Motor neuron (in vitro differentiated cells): ENCODE measurements around the gene ZMIZ1. TPM values are rescaled to one million over a fixed set of nuclear protein-coding genes. Genes with fewer than 3 reads are reported as not detected.
A peak's percentile ranks its signal among the peaks of the same experiment; 100 is the strongest.

Experiments
- ATAC-seq, 8 experiments: fragments of 200-7000 bp; cut with Tn5 transposase; replicated peaks in 6 of 8; 2 replicates each; pipeline ENCODE4 v1.8.0; 2021; ENCODE audit warnings: mild to moderate bottlenecking in 8 of 8, moderate library complexity in 8 of 8
- H3K27ac ChIP-seq, 2 donors: fragments of 250-450 bp; sonication (Bioruptor Pico); 2 replicates each; pipeline ENCODE4 v1.9.0; 2021; ENCODE audit warnings: antibody characterized with exemption in 2 of 2, mild to moderate bottlenecking in 2 of 2, moderate library complexity in 1 of 2
- H3K4me1 ChIP-seq, 2 donors: fragments of 250-450 bp; sonication (Bioruptor Pico); replicated peaks in 1 of 2; 2 replicates each; pipeline ENCODE4 v1.6.1; 2021; ENCODE audit warnings: antibody characterized with exemption in 2 of 2, mild to moderate bottlenecking in 2 of 2, moderate library complexity in 1 of 2
- H3K4me3 ChIP-seq, 5 donors: fragments of 250-450 bp; sonication (Bioruptor Pico); 2 replicates each; pipeline ENCODE4 v1.9.0; 2021; ENCODE audit warnings: antibody characterized with exemption in 5 of 5, mild to moderate bottlenecking in 5 of 5, moderate library complexity in 4 of 5
- WGBS, 10 experiments: fragments of 450-650 bp; shearing (Covaris generic); methylation state at CpG; one replicate each; pipeline ENCODE4 v1.0.0; 2022; 5-methylcytosine and 5-hydroxymethylcytosine counted together
- in situ Hi-C, 9 experiments: fragments of 400-800 bp; cut with MboI; loops; one replicate each; pipeline ENCODE4 v1.15.0; 2021; ENCODE audit warnings: low sequenced_read_pairs in 9 of 9, low pct_unique_long_range_greater_than_20kb in 2 of 9; ENCODE audit not compliant: unreplicated experiment in 9 of 9
- total RNA-seq, 8 experiments: library from RNA; unstranded; fragments of 300-600 nt; gene quantifications; 2 replicates each; pipeline versions ENCODE4 v1.2.3 to v1.2.4, GENCODE V29; 2022

Gene ZMIZ1
- total RNA-seq, 8 experiments from 2014 or later: 15.8 to 79.9 (median 50.0) TPM

DNA sequence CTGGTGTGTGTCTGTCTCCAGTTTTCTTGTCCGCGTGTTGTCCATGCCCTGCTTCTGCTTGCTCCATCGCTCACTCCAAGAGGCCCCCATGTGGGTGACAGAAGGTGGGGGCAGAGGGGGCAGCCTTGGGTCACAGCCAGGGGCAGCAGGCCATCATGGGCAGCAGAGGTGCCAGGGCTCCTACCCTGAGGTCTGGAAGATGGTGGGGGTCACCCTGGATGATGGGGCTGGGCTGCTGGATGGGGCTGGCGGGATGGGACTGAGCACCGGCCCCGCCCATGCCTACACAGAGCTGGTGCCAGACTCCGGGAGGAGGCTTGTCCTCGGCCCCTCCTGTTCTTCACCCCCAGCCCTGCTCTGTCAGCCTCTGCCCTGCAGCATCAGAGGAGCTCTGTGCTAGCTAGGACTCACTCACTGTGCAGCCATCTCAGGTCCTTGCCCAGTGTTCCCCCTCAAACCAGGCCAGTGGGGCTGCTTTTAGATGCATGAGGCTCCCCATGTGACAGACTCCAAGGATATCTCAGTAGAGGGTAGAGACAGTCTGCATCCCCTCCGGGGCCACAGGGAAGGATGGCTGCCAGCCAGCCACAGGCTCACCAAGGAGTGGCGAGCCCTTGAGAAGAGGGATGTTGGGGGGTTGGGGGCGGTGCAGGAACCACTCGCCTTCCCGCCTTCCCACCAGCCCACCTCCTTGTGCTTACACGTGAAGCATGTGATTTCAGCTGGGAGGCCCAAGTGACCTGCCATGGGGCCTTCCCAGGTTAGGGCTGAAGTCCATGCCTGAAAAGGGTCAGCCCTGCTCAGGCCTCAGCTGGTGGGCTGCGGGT lies 243.0 kb downstream of the ZMIZ1 start:
- Histone ChIP-seq H3K4me3 (no peak overlapping the region), H3K4me1 (peaks cover 3% of the 10 kb centered on the region in 2 donors), H3K27ac (peak overlapping the region in 1 of 2 donors; percentile 61)
- peak; percentile 5 to 49 (median 27) for ATAC-seq
- 89 to 100% (median 95%) methylated on average over 1 to 9 of the region's 15 CpGs; no CpG with 5 or more reads in 6 of the 10 experiments for WGBS, 10 experiments
- in situ Hi-C loops: no loop called here

DNA sequence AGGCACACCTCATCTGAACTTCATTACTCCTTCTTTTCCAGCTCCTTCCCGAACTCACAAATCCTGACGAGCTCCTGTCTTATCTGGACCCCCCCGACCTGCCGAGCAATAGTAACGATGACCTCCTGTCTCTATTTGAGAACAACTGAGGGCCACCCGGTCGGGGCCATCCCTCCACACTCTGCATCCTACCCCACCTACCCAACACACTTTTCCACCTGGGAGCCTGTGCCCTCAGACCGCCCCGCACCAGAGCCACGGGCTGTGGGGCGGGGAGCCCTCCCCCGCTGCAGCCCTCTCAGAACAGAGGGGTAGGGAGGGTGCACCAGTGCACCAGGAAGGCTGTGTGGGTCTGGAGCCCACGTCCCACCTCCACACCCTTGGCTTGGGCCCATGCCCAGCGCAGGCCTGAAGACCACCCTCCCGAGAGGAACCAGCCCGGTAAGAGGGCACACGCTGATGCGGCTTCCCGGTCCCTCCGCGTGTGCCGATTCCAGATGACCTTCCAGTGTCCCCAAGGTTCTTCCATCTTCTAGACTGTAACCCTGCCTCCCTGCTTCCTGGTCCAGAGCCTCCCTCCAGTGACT lies 243.9 kb downstream of the ZMIZ1 start:
- ATAC-seq: no peak
- 100% methylated on average over 2 to 6 of the region's 22 CpGs; no CpG with 5 or more reads in 6 of the 10 experiments for WGBS, 10 experiments
- in situ Hi-C loops: no loop called here
- Histone ChIP-seq H3K27ac (no peak overlapping the region), H3K4me1 (peaks cover 12% of the 10 kb centered on the region in 2 donors), H3K4me3 (no peak overlapping the region)

DNA sequence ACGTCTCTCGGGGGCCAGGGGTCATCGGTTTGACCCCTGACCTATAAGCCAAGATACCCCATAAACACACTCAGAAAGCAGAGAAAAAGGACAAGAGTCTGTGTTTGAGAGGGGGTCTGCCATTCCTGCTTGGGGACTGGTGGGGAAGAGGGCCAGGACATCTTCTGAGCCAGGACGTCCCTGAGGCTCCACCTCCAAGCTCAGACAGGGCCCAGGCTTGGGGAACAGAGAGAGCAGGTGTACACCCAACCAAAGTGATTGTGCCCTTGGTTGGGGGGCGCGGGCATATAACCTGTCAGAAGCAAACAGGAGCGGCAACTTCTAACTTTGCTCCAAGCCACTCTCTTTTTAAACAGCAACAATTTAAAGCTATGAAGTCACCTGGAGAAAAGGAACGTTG lies 244.6 kb downstream of the ZMIZ1 start:
- Histone ChIP-seq H3K27ac (no peak overlapping the region), H3K4me3 (no peak overlapping the region), H3K4me1 (peaks cover 17 to 18% of the 10 kb centered on the region in 2 donors)
- 73 to 100% (median 96%) methylated on average over 1 to 4 of the region's 8 CpGs; no CpG with 5 or more reads in 4 of the 10 experiments for WGBS, 10 experiments
- ATAC-seq: no peak
- in situ Hi-C loops: no loop called here

DNA sequence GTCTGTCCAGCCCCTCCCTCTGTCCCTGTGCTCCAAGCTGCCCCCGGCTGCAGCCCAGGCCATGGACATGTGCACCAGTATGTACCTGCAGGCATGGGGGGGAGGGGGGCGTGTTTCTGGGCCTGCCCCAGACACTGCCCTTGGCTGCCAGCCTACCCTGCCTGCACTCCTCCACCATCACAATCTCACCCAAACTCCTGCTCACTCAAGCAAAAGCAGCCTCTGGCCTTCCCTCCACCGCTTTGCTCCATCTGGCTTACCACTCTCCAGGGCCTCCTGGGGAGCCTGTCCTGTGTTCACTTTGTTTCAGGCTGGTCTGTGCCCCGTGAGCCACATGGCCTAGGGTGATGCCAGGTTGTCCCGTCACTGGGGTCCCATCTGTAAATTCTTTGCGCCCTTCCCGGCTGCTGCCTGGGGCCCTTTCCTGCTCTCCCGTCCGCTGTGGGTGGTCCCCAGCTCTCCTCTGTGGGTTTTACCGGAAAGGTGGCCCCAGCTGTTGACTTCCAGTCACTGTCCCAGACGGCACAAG lies 245.2 kb downstream of the ZMIZ1 start:
- ATAC-seq: peak in 2 of 8 experiments; percentile 4 to 5
- WGBS, 10 experiments: 60 to 100% (median 86%) methylated on average over 1 to 5 of the region's 11 CpGs; no CpG with 5 or more reads in 3 of the 10 experiments

DNA sequence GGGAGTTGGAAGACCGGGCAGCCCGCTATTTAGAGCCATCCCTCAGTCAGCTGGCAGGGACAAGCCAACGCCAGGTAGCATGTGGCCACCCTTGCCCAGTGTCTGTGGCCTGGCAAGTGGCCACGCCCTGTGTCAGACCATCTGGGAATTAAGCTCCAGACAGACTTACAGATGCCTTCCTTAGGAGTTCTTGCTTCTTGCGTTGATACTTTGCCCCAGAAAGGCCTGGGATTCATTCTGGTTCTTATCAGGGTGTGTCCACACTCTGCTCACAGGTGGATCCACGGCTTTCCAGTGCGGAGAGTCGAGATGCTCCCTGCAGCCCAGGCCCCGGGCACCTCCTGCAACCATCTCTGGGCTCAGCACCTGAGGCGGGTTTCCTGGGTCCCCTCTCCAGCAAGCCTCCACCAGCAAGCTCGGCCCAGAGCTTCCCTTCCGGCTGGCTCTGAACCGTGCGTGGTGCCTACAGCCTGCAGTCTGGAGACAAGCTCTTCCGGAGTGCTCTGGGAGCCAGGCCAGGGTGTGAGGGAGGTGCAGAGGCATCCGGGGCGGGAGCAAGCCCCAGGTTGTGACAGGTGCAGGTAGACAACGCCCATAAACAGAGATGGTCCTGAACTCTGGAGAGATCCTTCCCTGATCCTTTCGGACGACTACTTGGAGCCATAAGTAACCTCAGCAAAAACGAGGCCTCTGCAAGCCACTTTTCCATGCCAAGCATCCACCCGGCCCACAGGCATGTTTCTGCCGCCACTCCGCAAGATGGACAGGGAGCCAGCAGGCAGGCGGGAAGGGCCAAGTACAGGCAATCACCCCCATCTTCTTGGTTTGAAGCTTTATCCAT lies 246.2 kb downstream of the ZMIZ1 start:
- H3K4me3 ChIP-seq: no peak overlapping the region
- no peak overlapping the region for H3K27ac ChIP-seq
- WGBS, 10 experiments: 62 to 100% (median 92%) methylated on average over 1 to 11 of the region's 25 CpGs; no CpG with 5 or more reads in 1 of the 10 experiments
- in situ Hi-C loops: no loop called here
- no peak for ATAC-seq
- peaks cover 17 to 18% of the 10 kb centered on the region in 2 donors for H3K4me1 ChIP-seq

More for the DNA sequence above, 245.2 kb downstream of the ZMIZ1 start:
- no peak overlapping the region for H3K27ac ChIP-seq
- H3K4me1 ChIP-seq: peaks cover 17 to 18% of the 10 kb centered on the region in 2 donors
- in situ Hi-C loops: no loop called here
- H3K4me3 ChIP-seq: no peak overlapping the region

DNA sequence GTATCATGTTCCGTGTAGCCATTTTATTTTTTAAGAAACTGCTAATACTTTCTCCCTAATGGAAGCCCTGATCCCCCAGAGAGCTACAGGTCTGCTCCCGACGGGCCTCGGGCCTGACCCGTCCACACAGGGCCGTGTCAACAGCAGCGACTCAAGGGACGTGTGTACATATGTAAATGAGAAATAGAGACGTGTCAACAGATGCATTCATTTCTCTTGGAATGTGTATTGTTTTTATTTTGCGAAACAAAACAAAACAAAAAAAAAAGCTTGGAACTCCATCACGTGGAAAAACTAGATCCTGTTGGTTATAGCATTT lies 246.8 kb downstream of the ZMIZ1 start:
- no peak overlapping the region for H3K4me3 ChIP-seq
- H3K27ac ChIP-seq: no peak overlapping the region
- 8 to 83% (median 57%) methylated on average over 1 to 7 of the region's 11 CpGs; no CpG with 5 or more reads in 3 of the 10 experiments for WGBS, 10 experiments
- peak in 1 of 8 experiments; percentile 7 for ATAC-seq
- in situ Hi-C loops: no loop called here
- peaks cover 17 to 18% of the 10 kb centered on the region in 2 donors for H3K4me1 ChIP-seq

DNA sequence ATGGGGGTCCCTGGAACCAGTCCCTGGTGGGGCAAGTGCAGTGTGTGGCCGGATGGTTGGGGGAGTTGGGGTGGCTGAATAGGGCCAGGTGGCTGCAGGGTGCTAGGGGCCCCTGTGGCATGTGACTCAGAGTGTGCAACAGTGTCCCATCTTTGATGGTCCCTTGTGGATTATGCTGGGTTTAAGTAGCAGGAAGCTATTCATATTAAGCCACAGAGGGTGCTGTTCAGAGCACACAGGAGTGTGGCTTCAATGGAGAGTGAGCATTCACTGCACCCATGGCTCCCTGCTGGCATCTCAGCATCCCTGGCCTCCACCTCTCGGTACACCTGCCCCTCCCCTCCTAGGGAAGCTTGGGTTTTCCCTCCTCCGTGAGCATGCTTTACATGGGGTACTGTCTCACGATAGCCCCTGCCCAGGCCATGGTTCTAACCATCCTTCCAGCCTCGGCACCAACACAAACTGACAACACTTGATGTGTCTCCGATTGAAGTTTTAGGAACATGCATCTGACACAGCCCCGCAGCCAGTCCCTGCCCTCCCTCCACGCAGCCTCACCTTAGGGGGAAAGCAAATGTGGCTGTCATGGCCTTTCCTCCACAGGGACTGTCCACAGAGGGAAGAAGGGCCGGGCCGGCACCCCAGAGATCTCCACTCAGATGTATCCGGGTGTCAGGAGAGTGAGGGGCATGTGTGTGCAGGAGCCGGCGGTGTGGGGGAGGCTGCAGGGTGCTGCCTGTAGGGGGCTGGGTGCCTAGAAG lies 248.1 kb downstream of the ZMIZ1 start:
- in situ Hi-C loops: no loop called here
- peaks cover 17 to 18% of the 10 kb centered on the region in 2 donors for H3K4me1 ChIP-seq

DNA sequence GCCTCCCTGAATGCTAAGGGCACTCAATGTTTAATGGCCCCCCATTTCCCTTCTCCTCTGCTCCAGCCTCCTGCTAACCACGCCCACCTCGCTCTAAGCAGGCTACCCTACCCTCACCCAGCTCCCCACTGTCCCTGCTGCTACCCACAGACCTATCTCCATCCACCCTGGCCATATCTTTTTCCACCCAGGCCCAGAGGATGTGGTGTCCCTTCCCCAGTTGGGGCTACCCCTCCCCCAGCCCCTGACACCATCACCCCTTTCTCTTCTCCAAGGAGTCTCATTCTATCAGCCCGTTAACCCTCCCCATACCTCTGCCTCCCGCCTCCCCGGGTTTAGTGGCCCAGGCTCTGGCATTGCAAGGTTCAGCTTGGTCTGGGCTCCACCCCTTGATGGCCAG lies 249.6 kb downstream of the ZMIZ1 start:
- Histone ChIP-seq H3K4me1 (peaks cover 16 to 17% of the 10 kb centered on the region in 2 donors), H3K27ac (no peak overlapping the region), H3K4me3 (no peak overlapping the region)
- no peak for ATAC-seq
- WGBS, 10 experiments: 50 to 89% methylated on average over 1 to 3 of the region's 5 CpGs; no CpG with 5 or more reads in 8 of the 10 experiments
- in situ Hi-C loops: no loop called here

More for the DNA sequence above, 248.1 kb downstream of the ZMIZ1 start:
- WGBS, 10 experiments: 38 to 68% (median 50%) methylated on average over 1 to 6 of the region's 13 CpGs; no CpG with 5 or more reads in 6 of the 10 experiments
- ATAC-seq: peak; percentile 2 to 35 (median 22)
- H3K4me3 ChIP-seq: no peak overlapping the region
- peak overlapping the region in 1 of 2 donors; percentile 35 for H3K27ac ChIP-seq

DNA sequence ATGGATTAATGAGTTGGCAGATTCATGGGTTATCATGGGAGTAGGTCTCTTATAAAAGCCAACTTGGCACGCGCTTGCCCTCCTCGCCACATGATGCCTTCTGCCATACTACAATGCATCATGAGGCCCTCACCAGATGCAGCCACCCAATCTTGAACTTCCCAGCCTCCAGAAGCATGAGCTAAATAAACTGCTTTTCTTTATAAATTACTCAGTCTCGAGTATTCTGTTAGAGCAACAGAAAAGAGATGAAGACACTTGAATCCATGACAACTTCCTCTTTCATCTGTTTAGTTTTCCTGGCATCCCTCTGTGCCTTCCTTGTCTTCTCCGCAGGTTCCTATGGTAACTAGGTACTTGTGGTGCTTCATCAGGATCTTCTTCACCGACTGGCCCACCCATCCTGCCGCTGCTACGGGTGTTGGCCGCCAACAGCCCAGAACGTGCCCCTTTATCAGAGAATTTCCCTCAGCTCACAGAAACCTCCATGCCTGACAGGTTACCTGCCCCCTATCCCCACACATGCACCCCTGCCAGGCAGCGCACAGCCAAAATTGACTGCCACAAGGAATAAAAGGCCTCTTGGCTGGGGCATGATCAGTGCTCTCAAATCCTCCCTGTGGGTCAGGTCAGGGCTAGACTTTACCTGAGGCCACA lies 250.5 kb downstream of the ZMIZ1 start:
- in situ Hi-C loops: no loop called here
- ATAC-seq: no peak
- peaks cover 16 to 17% of the 10 kb centered on the region in 2 donors for H3K4me1 ChIP-seq
- H3K4me3 ChIP-seq: no peak overlapping the region
- H3K27ac ChIP-seq: no peak overlapping the region
- 74 to 100% (median 82%) methylated on average over 1 to 8 of the region's 11 CpGs for WGBS, 10 experiments

DNA sequence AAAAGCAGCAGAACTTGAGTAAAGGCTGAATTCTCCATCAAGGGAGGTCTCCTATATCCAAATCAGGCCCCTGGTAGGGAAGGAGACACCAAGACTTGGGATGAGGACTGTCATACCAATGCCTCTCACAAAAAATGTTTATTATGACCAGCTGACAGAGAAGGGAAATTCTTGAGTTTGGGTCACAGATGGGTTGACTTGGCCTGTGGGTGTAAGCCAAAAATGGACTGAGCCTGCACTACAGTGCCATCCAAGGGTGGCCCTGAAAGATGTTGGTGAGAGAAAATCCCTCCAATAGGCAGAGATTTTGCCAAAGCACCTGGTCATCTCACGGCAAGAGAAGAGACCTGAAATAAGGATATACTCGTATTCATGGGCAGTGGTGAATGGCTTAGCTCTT lies 251.6 kb downstream of the ZMIZ1 start:
- H3K27ac ChIP-seq: no peak overlapping the region
- no peak for ATAC-seq
- no peak overlapping the region for H3K4me3 ChIP-seq
- H3K4me1 ChIP-seq: peaks cover 16 to 17% of the 10 kb centered on the region in 2 donors
- WGBS, 10 experiments: 75 to 100% (median 100%) methylated on average over 1 to 2 of the region's 2 CpGs; no CpG with 5 or more reads in 4 of the 10 experiments
- in situ Hi-C loops: no loop called here

DNA sequence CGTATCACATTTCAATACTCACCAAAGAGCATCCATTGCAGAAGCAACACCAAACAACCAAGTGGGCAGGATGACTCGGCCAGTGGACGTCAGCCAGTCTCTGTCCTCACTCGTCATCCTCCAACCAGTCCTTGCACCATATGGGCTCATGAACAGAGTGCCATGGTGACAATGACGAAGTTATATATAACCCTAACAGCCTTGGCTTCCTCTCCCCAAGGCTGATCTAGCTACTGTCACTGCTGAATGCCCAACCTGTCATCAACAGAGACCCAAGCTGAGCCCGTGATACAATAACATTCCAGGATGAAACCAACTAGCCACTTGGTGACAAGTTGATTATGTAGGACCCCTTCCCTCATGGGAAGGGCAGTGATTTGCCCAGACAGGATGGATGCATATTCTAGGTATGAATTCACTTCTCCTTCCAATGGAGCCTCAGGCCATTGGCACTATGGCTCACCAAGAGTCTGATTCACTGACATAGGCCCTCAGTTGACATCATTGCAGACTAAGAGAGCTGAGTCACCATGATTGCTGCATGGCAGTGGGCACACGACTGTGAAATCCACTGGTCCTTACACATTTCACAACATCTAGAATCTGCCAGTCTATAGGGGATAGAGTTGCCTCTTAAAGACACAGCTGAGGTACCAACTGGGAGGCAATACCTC lies 252.2 kb downstream of the ZMIZ1 start:
- 0 to 100% (median 76%) methylated on average over 1 to 7 of the region's 7 CpGs; no CpG with 5 or more reads in 2 of the 10 experiments for WGBS, 10 experiments
- Histone ChIP-seq H3K4me3 (no peak overlapping the region), H3K27ac (no peak overlapping the region), H3K4me1 (peaks cover 16 to 17% of the 10 kb centered on the region in 2 donors)
- ATAC-seq: peak in 5 of 8 experiments; percentile 3 to 57 (median 14)
- in situ Hi-C loops: no loop called here
